Measurements from ENCODE around the gene CACNB2.

- TF ChIP-seq POLR2A (IDR thresholded peaks at IDR 0.05; ENCODE audit: low read length) (no peak), GATA1 (IDR thresholded peaks at IDR 0.05; ENCODE audit: low read depth, low read length) (no peak)
These were observed 4.0 kb upstream of the CACNB2 start for GRCh38 chr10:18136073-18136791.
